ENCODE data around the gene PKIG.

Gene PKIG

DNA sequence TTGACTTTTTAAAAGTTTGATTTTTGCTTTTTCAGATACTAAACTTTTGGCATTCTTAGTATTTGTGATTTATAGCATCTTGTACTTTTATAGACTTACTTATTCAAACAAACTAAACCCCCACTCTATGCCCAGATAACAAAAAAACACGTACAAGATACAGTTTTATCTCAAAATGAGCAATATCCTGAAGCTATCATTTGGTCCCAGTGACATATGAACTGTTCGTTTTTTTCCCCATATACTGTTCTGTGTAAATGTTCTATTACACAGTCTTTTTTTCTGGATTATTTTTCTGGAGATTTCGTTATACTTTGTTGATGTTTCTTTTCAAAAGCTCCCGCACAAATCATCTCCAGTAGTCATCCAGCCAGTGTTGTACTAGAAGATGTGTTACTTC lies 33.3 kb upstream of the PKIG start:
- no peak overlapping the region for H3K27ac ChIP-seq (ENCODE audit: low read length)
- no peak for ATAC-seq (ENCODE audit: insufficient read depth, low read depth)

DNA sequence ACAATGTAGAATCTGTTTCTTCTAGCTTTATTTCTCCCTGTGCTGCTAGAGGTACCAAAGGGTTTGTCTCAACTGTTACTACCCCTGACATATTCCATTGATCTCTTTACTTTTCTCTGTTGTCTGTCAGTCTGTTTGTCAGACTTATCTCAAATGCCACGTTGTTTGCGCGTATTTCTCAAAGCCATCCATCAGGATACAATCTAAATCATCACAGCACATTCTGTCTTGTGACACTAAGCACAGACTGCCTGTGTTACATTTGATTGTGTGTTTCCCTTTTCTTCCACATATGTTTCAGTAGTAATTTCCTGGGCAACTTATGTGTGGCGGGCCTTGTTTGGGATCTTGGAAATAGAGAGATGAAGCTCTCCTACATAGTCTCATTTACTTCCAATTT lies 30.3 kb upstream of the PKIG start:
- DNase-seq (no peak), ATAC-seq (ENCODE audit: insufficient read depth, low read depth) (no peak)
- no peak overlapping the region for H2AFZ ChIP-seq (ENCODE audit: low read depth, low read length)
- H3K4me3 ChIP-seq (ENCODE audit: low read depth in 1 of 2, low read length in 2 of 2), result no peak overlapping the region
- H3K79me2 ChIP-seq (ENCODE audit: insufficient read depth, low read length), result no peaks in the 10 kb centered on the region
- TF ChIP-seq EZH2 (IDR thresholded peaks at IDR 0.05; ENCODE audit: borderline replicate concordance, low read depth, low read length, severe bottlenecking), result no peak
- TF ChIP-seq CTCF (IDR thresholded peaks at IDR 0.05; ENCODE audit: borderline replicate concordance, extremely low read depth, low read length, poor library complexity, severe bottlenecking), result no peak
- no peak overlapping the region for H3K4me2 ChIP-seq (ENCODE audit: insufficient read depth, low read length)
- H3K9me3 ChIP-seq (ENCODE audit: insufficient read depth, low read length, severe bottlenecking), result no peaks in the 10 kb centered on the region
- no peaks in the 10 kb centered on the region for H3K36me3 ChIP-seq (ENCODE audit: insufficient read depth, low read length)
- no peaks in the 10 kb centered on the region for H3K4me1 ChIP-seq (ENCODE audit: insufficient read depth, low read length)
- H3K27me3 ChIP-seq (ENCODE audit: insufficient read depth, low read length, poor library complexity), result peaks cover 4% of the 10 kb centered on the region
- H3K9ac ChIP-seq (ENCODE audit: low read depth, low read length), result no peak overlapping the region
- H3K27ac ChIP-seq (ENCODE audit: low read length), result no peak overlapping the region
- H4K20me1 ChIP-seq (ENCODE audit: insufficient read depth, low read length), result no peaks in the 10 kb centered on the region

More for the DNA sequence above, 33.3 kb upstream of the PKIG start:
- Histone ChIP-seq H3K9ac (ENCODE audit: low read depth, low read length) (no peak overlapping the region), H3K79me2 (ENCODE audit: insufficient read depth, low read length) (no peaks in the 10 kb centered on the region), H3K36me3 (ENCODE audit: insufficient read depth, low read length) (no peaks in the 10 kb centered on the region), H4K20me1 (ENCODE audit: insufficient read depth, low read length) (no peaks in the 10 kb centered on the region), H3K9me3 (ENCODE audit: insufficient read depth, low read length, severe bottlenecking) (no peaks in the 10 kb centered on the region), H3K4me2 (ENCODE audit: insufficient read depth, low read length) (no peak overlapping the region), H2AFZ (ENCODE audit: low read depth, low read length) (no peak overlapping the region), H3K27me3 (ENCODE audit: insufficient read depth, low read length, poor library complexity) (peaks cover 6% of the 10 kb centered on the region), H3K4me3 (ENCODE audit: low read depth in 1 of 2, low read length in 2 of 2) (no peak overlapping the region), H3K4me1 (ENCODE audit: insufficient read depth, low read length) (no peaks in the 10 kb centered on the region)
- DNase-seq, result no peak
- TF ChIP-seq EZH2 (IDR thresholded peaks at IDR 0.05; ENCODE audit: borderline replicate concordance, low read depth, low read length, severe bottlenecking), result no peak
- TF ChIP-seq CTCF (IDR thresholded peaks at IDR 0.05; ENCODE audit: borderline replicate concordance, extremely low read depth, low read length, poor library complexity, severe bottlenecking), result no peak

- Histone ChIP-seq H4K20me1 (ENCODE audit: insufficient read depth, low read length) (no peaks in the 10 kb centered on the region), H3K79me2 (ENCODE audit: insufficient read depth, low read length) (no peaks in the 10 kb centered on the region), H3K27ac (ENCODE audit: low read length) (no peak overlapping the region), H3K9ac (ENCODE audit: low read depth, low read length) (no peak overlapping the region), H2AFZ (ENCODE audit: low read depth, low read length) (no peak overlapping the region), H3K36me3 (ENCODE audit: insufficient read depth, low read length) (no peaks in the 10 kb centered on the region), H3K4me2 (ENCODE audit: insufficient read depth, low read length) (no peak overlapping the region), H3K4me3 (ENCODE audit: low read depth in 1 of 2, low read length in 2 of 2) (no peak overlapping the region), H3K9me3 (ENCODE audit: insufficient read depth, low read length, severe bottlenecking) (no peaks in the 10 kb centered on the region), H3K27me3 (ENCODE audit: insufficient read depth, low read length, poor library complexity) (peaks cover 4% of the 10 kb centered on the region), H3K4me1 (ENCODE audit: insufficient read depth, low read length) (no peaks in the 10 kb centered on the region)
- no peak for DNase-seq
- ATAC-seq (ENCODE audit: insufficient read depth, low read depth), result no peak
- TF ChIP-seq EZH2 (IDR thresholded peaks at IDR 0.05; ENCODE audit: borderline replicate concordance, low read depth, low read length, severe bottlenecking), result no peak
- TF ChIP-seq CTCF (IDR thresholded peaks at IDR 0.05; ENCODE audit: borderline replicate concordance, extremely low read depth, low read length, poor library complexity, severe bottlenecking), result no peak
These were observed 29.8 kb upstream of the PKIG start for GRCh38 chr20:44552568-44552949.
